Measurements from ENCODE around the gene GAK. TPM values are rescaled to one million over a fixed set of nuclear protein-coding genes. Genes with fewer than 3 reads are reported as not detected.

GAK gene
- total and polyA plus RNA-seq, 2 experiments from 2014 or later = 87.1 to 88.4 TPM

GRCh38 chr4:888029-888428 lies 44.1 kb downstream of the GAK start:
- Histone ChIP-seq H3K4me1 (ENCODE audit: insufficient read depth) (no peaks in the 10 kb centered on the region), H3K9me3 (ENCODE audit: low read depth) (no peaks in the 10 kb centered on the region), H2AFZ (no peak overlapping the region), H3K79me2 (no peaks in the 10 kb centered on the region), H3K9me2 (replicated peaks; ENCODE audit: insufficient read depth) (no peaks in the 10 kb centered on the region), H3K36me3 (replicated peaks; ENCODE audit: insufficient read depth, low read depth) (no peaks in the 10 kb centered on the region), H3K27ac (no peak overlapping the region), H3K27me3 (no peaks in the 10 kb centered on the region), H3K4me3 (no peak overlapping the region), H4K20me1 (ENCODE audit: insufficient read depth, poor library complexity, severe bottlenecking) (no peaks in the 10 kb centered on the region), H3K4me2 (no peak overlapping the region)
- TF ChIP-seq EZH2phosphoT487 (IDR thresholded peaks at IDR 0.05; ENCODE audit: low read depth, severe bottlenecking, unreplicated experiment) = no peak
- no peak for TF ChIP-seq EZH2 (IDR thresholded peaks at IDR 0.05; ENCODE audit: borderline replicate concordance)
- TF ChIP-seq, protein P1, sequence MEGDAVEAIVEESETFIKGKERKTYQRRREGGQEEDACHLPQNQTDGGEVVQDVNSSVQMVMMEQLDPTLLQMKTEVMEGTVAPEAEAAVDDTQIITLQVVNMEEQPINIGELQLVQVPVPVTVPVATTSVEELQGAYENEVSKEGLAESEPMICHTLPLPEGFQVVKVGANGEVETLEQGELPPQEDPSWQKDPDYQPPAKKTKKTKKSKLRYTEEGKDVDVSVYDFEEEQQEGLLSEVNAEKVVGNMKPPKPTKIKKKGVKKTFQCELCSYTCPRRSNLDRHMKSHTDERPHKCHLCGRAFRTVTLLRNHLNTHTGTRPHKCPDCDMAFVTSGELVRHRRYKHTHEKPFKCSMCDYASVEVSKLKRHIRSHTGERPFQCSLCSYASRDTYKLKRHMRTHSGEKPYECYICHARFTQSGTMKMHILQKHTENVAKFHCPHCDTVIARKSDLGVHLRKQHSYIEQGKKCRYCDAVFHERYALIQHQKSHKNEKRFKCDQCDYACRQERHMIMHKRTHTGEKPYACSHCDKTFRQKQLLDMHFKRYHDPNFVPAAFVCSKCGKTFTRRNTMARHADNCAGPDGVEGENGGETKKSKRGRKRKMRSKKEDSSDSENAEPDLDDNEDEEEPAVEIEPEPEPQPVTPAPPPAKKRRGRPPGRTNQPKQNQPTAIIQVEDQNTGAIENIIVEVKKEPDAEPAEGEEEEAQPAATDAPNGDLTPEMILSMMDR (IDR thresholded peaks at IDR 0.05; ENCODE audit: poor library complexity) = no peak
- no peak for DNase-seq (ENCODE audit: low spot score)
- 99% methylated on average over 23 of the region's 23 CpGs for WGBS (ENCODE audit: low lambda C conversion rate, missing lambda C conversion rate)

GRCh38 chr4:887034-887763 lies 44.9 kb downstream of the GAK start:
- Histone ChIP-seq H3K79me2 (no peaks in the 10 kb centered on the region), H3K27ac (no peak overlapping the region), H3K36me3 (replicated peaks; ENCODE audit: insufficient read depth, low read depth) (no peaks in the 10 kb centered on the region), H3K9me3 (ENCODE audit: low read depth) (no peaks in the 10 kb centered on the region), H2AFZ (no peak overlapping the region), H3K4me1 (ENCODE audit: insufficient read depth) (no peaks in the 10 kb centered on the region), H3K4me3 (no peak overlapping the region), H3K9me2 (replicated peaks; ENCODE audit: insufficient read depth) (no peaks in the 10 kb centered on the region), H4K20me1 (ENCODE audit: insufficient read depth, poor library complexity, severe bottlenecking) (no peaks in the 10 kb centered on the region), H3K4me2 (no peak overlapping the region), H3K27me3 (no peaks in the 10 kb centered on the region)
- DNase-seq (ENCODE audit: low spot score) = no peak
- 99% methylated on average over 54 of the region's 63 CpGs for WGBS (ENCODE audit: low lambda C conversion rate, missing lambda C conversion rate)
- TF ChIP-seq EZH2phosphoT487 (IDR thresholded peaks at IDR 0.05; ENCODE audit: low read depth, severe bottlenecking, unreplicated experiment) (no peak), EZH2 (IDR thresholded peaks at IDR 0.05; ENCODE audit: borderline replicate concordance) (no peak)
- TF ChIP-seq, protein P1 (IDR thresholded peaks at IDR 0.05; ENCODE audit: poor library complexity) = no peak

DNA sequence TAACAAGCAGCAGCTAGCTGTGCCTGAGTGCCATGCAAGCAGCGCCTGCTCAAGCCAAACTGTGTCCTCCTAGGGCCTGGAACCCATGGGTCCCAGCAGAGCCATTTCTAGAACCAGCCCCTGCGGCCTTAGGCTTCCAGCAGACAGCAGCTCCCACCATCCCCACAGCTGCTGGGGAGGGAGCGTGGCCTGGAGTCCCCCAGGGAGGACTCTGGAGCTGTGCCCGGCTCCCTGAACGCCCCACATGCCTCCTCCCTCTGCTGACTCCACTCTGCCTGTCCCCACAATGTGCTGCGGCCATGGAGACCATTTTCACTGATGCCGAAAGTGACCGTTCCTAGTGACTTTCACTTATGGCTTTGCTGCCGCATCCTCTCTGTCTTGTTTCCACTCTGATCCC lies 45.9 kb downstream of the GAK start:
- H3K4me3 ChIP-seq = no peak overlapping the region
- no peak overlapping the region for H2AFZ ChIP-seq
- TF ChIP-seq EZH2phosphoT487 (IDR thresholded peaks at IDR 0.05; ENCODE audit: low read depth, severe bottlenecking, unreplicated experiment) (no peak), EZH2 (IDR thresholded peaks at IDR 0.05; ENCODE audit: borderline replicate concordance) (no peak)
- TF ChIP-seq, protein P1 (IDR thresholded peaks at IDR 0.05; ENCODE audit: poor library complexity) = no peak
- H3K27ac ChIP-seq = no peak overlapping the region
- H3K4me2 ChIP-seq = no peak overlapping the region
- DNase-seq (ENCODE audit: low spot score) = no peak
- H3K79me2 ChIP-seq = no peaks in the 10 kb centered on the region
- H3K27me3 ChIP-seq = no peaks in the 10 kb centered on the region
- H3K4me1 ChIP-seq (ENCODE audit: insufficient read depth) = no peaks in the 10 kb centered on the region
- H3K36me3 ChIP-seq (replicated peaks; ENCODE audit: insufficient read depth, low read depth) = no peaks in the 10 kb centered on the region
- 97% methylated on average over 9 of the region's 9 CpGs for WGBS (ENCODE audit: low lambda C conversion rate, missing lambda C conversion rate)
- H4K20me1 ChIP-seq (ENCODE audit: insufficient read depth, poor library complexity, severe bottlenecking) = no peaks in the 10 kb centered on the region
- no peaks in the 10 kb centered on the region for H3K9me3 ChIP-seq (ENCODE audit: low read depth)
- no peaks in the 10 kb centered on the region for H3K9me2 ChIP-seq (replicated peaks; ENCODE audit: insufficient read depth)

All from hepatocyte (in vitro differentiated cells).